Measurements from ENCODE around the gene PRKCG.
A peak's percentile ranks its signal among the peaks of the same experiment; 100 is the strongest.

PRKCG gene

DNA sequence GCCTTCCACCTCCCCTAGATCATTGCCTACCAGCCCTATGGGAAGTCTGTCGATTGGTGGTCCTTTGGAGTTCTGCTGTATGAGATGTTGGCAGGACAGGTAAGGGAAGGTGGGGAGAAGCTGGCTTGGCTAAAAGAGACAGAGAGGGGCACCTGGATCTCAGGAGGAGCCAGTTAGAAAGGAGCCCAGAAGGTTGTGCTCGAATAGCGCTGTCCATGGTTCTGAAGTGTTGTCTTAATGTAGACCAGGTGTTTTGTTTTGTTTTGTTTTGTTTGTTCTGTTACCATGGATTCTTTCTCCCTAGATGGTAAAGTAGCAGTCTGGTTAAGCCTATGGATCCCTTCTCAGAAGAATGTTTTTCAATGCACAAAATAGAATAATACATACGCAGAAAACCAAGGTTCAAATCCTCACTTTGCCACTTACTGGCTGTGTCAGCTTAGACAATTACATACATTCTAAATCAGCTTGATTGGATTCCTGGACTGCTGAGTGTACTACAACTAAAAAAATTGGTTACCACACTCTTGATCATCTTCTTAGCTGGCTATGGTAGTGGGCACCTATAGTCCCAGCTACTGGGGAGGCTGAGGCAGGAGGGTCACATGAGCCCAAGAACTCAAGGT, 21.2 kb downstream of the PRKCG start:
- TF ChIP-seq, protein P1, sequence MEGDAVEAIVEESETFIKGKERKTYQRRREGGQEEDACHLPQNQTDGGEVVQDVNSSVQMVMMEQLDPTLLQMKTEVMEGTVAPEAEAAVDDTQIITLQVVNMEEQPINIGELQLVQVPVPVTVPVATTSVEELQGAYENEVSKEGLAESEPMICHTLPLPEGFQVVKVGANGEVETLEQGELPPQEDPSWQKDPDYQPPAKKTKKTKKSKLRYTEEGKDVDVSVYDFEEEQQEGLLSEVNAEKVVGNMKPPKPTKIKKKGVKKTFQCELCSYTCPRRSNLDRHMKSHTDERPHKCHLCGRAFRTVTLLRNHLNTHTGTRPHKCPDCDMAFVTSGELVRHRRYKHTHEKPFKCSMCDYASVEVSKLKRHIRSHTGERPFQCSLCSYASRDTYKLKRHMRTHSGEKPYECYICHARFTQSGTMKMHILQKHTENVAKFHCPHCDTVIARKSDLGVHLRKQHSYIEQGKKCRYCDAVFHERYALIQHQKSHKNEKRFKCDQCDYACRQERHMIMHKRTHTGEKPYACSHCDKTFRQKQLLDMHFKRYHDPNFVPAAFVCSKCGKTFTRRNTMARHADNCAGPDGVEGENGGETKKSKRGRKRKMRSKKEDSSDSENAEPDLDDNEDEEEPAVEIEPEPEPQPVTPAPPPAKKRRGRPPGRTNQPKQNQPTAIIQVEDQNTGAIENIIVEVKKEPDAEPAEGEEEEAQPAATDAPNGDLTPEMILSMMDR (IDR thresholded peaks at IDR 0.05; ENCODE audit: insufficient read depth, low read depth, low read length, missing control alignments), result no peak
- no peak for DNase-seq (ENCODE audit: low read depth)
- no peak overlapping the region for H3K4me3 ChIP-seq (ENCODE audit: low read depth, low read length)

DNA sequence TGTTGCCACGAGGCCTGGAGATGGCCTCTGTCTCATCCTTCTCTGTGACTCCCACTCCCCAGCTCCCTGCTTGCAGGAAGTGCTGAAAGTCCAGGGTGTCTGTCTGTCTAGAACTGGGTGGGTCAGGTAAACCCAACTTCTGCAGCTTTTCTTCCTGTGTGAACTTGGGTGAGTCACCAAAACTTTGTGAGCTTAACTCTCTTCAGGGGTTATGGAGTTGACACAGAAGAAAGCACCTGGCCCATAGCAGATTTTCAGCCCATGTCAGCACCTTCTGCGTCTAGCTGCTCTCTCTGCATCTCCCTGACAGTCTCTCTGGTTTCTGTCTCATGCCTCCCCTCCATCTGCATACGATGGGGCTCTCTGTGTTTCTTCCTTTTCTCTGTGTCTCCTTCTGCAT, 22.9 kb downstream of the PRKCG start:
- H3K4me3 ChIP-seq (ENCODE audit: low read depth, low read length), result no peak overlapping the region
- TF ChIP-seq, protein P1 (IDR thresholded peaks at IDR 0.05; ENCODE audit: insufficient read depth, low read depth, low read length, missing control alignments), result no peak
- DNase-seq (ENCODE audit: low read depth), result no peak

DNA sequence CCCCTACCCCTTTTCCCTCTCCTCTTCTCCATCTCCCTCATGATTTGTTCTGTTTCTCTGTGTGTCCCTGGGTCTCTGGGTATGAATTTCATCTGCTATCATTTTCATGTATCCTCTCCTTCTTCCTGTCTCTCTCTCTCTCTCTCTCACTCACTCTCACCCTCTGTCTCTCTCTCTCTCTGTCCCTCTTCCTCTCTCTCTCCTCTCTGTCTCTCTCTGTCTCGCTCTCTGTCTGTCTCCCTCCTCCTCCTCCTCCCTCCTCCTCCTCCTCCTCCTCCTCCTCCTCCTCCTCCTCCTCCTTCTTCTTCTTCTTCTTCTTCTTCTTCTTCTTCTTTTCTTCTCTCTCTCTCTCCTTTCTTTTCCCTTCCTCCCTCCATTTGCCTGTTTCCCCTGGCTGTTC, 23.8 kb downstream of the PRKCG start:
- DNase-seq (ENCODE audit: low read depth), result no peak
- TF ChIP-seq, protein P1 (IDR thresholded peaks at IDR 0.05; ENCODE audit: insufficient read depth, low read depth, low read length, missing control alignments), result no peak
- no peak overlapping the region for H3K4me3 ChIP-seq (ENCODE audit: low read depth, low read length)

DNA sequence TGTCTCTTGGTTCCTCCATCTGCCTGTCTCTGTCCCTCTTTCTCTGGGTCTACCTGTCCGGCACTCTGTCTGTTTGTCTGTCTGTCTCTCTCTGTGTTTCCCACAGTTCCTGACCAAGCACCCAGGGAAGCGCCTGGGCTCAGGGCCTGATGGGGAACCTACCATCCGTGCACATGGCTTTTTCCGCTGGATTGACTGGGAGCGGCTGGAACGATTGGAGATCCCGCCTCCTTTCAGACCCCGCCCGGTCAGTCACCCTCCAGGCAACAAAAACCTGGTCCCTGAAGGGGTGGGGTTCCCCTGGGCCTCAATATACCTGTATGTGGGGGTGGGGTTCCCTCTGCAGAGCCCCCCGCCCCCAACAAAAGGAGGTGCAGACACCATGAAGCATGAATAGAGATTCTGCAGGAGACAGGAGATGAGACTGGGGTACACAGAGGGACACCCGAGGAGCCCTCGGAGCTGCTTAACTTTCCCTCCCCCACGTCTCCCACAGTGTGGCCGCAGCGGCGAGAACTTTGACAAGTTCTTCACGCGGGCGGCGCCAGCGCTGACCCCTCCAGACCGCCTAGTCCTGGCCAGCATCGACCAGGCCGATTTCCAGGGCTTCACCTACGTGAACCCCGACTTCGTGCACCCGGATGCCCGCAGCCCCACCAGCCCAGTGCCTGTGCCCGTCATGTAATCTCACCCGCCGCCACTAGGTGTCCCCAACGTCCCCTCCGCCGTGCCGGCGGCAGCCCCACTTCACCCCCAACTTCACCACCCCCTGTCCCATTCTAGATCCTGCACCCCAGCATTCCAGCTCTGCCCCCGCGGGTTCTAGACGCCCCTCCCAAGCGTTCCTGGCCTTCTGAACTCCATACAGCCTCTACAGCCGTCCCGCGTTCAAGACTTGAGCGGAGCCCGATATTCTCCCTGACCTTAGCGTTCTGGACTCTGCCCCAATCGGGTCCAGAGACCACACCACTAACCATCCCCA, 24.5 kb downstream of the PRKCG start:
- TF ChIP-seq, protein P1 (IDR thresholded peaks at IDR 0.05; ENCODE audit: insufficient read depth, low read depth, low read length, missing control alignments), result peak; percentile 51
- DNase-seq (ENCODE audit: low read depth), result no peak
- H3K4me3 ChIP-seq (ENCODE audit: low read depth, low read length), result no peak overlapping the region

DNA sequence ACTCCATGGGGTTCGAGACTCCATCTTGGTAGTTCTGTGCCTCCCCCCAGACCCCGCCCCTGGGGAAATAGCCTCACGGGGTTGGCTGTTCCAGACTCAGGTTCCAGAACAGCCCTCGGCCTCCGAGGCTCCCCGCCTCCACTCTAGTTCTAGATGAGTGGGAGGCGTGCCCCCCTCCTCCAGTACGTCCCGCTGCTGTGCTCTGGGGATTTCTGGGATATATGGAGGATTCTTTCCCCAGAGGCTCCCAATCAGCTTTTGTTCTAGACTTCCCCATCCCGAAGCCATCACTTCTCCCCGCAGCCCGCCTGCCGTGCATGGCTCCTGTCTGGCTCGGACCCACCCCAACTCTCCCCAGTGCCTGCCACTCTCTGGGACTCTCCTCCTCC, 25.2 kb downstream of the PRKCG start:
- no peak overlapping the region for H3K4me3 ChIP-seq (ENCODE audit: low read depth, low read length)
- TF ChIP-seq, protein P1 (IDR thresholded peaks at IDR 0.05; ENCODE audit: insufficient read depth, low read depth, low read length, missing control alignments), result no peak
- DNase-seq (ENCODE audit: low read depth), result no peak

DNA sequence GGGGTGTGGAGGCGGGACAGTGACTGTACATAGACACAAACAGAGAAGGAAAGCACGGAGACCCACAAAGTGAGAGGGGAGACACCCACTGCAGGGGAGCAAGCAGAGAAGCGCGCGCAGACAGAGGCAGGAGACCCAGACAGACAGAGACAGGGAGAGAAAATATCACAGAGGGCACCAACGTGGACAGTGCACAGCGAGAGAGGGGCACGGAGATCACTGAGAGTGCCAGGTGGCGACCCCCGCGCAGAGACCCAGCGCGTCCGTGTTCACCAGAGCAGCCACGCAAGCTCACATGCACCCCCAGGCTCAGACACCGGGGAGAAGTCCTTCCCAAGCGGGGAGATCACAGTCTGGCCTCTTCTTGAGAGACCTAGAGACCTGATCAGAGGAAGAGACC, 25.7 kb downstream of the PRKCG start:
- H3K4me3 ChIP-seq (ENCODE audit: low read depth, low read length), result no peak overlapping the region
- no peak for DNase-seq (ENCODE audit: low read depth)
- TF ChIP-seq, protein P1 (IDR thresholded peaks at IDR 0.05; ENCODE audit: insufficient read depth, low read depth, low read length, missing control alignments), result no peak
